Gastrocnemius medialis (tissue), 4 donors: Measurements from ENCODE around the gene KCNC2. TPM values are rescaled to one million over a fixed set of nuclear protein-coding genes. Genes with fewer than 3 reads are reported as not detected.

Experiments
- ATAC-seq, 2 donors: fragments of 150-250 bp; one replicate each; pipeline ENCODE4 v1.9.1; 2016
- DNase-seq, 2 donors: peaks; one replicate each; pipeline ENCODE4 v3.0.0-alpha.2; 2019
- H3K27ac ChIP-seq, 4 donors: fragments of 200-600 bp; sonication (generic); 1 replicate in 1 of 4; 2 replicates in 3 of 4; pipeline ENCODE4 v1.5.1; 2016 to 2018; ENCODE audit warnings: mild to moderate bottlenecking in 2 of 4, moderate library complexity in 1 of 4
- H3K27me3 ChIP-seq, 3 donors: fragments of 200-600 bp; sonication (generic) in 2 of 3; 1 replicate in 1 of 3; 2 replicates in 2 of 3; pipeline versions ENCODE4 v1.5.1 to v1.6.0; 2016 to 2019; ENCODE audit warnings: mild to moderate bottlenecking in 1 of 3, moderate library complexity in 1 of 3
- H3K36me3 ChIP-seq, 2 donors: fragments of 200-600 bp; sonication (generic) in 1 of 2; one replicate each; pipeline ENCODE4 v1.5.1; 2017 to 2018
- H3K4me1 ChIP-seq, 2 donors: fragments of 200-600 bp; sonication (generic) in 1 of 2; one replicate each; pipeline ENCODE4 v1.5.1; 2016 to 2017; ENCODE audit warnings: mild to moderate bottlenecking in 2 of 2
- H3K4me3 ChIP-seq, 4 donors: fragments of 200-600 bp; sonication (generic) in 3 of 4; 1 replicate in 1 of 4; 2 replicates in 3 of 4; pipeline ENCODE4 v1.5.1; 2016 to 2019; ENCODE audit warnings: mild to moderate bottlenecking in 2 of 4
- H3K9me3 ChIP-seq, 3 donors: fragments of 200-600 bp; sonication (generic) in 2 of 3; 1 replicate in 1 of 3; 2 replicates in 2 of 3; pipeline ENCODE4 v1.5.1; 2016 to 2019
- CTCF ChIP-seq, 5 experiments: fragments of 450-650 bp in 3 of 5; fragments of 200-600 bp in 2 of 5; sonication (generic) in 2 of 5; IDR thresholded peaks in 4 of 5; conservative IDR thresholded peaks in 1 of 5; 1 replicate in 4 of 5; 2 replicates in 1 of 5; pipeline ENCODE4 v1.5.1; 2016 to 2019; ENCODE audit warnings: antibody characterized with exemption in 5 of 5, mild to moderate bottlenecking in 3 of 5, moderate library complexity in 3 of 5
- POLR2A ChIP-seq, 2 donors: fragments of 450-650 bp; IDR thresholded peaks; one replicate each; pipeline ENCODE4 v1.6.1; 2017; ENCODE audit warnings: antibody characterized with exemption in 2 of 2, mild to moderate bottlenecking in 2 of 2, moderate library complexity in 2 of 2
- in situ Hi-C, 4 donors: fragments of 200-750 bp; cut with MboI; loops; one replicate each; pipeline versions ENCODE4 v1.15.0 to v1.8.0; 2017; ENCODE audit warnings: low sequenced_read_pairs in 4 of 4
- intact Hi-C: fragments of 100-400 bp; cut with DNase I; formaldehyde crosslinking; loops from one replicate; pipeline ENCODE4 v1.15.1; 2023; ENCODE audit warnings: low total_unique reads
- total RNA-seq, 4 donors: library from RNA; depleted of rRNA; stranded (reverse); fragments of >200 nt; gene quantifications; one replicate each; pipeline versions ENCODE4 v1.1.0 to v1.2.3, GENCODE V29; 2016

Gene KCNC2
- total RNA-seq, 4 donors from 2014 or later: not detected

DNA sequence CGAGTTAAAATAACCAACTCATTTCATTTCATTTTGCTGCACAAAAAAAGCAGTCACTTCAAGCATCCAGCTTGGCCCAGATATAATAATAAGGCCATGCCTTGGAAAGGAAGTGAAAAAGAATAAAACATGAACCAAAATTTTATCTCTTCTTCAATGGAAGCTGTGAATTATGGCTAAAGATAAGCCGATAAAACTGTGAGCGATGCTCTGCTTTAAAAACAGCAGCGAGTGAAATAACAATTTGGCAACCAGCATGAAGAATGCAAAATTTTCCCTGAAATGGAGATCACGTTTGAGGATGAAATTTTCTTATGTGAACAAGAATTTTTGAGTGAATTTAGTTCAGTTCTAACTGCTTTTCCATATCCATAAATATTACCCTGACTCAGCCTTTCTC, 70.4 kb downstream of the KCNC2 start:
- H3K36me3 ChIP-seq: no peaks in the 10 kb centered on the region

DNA sequence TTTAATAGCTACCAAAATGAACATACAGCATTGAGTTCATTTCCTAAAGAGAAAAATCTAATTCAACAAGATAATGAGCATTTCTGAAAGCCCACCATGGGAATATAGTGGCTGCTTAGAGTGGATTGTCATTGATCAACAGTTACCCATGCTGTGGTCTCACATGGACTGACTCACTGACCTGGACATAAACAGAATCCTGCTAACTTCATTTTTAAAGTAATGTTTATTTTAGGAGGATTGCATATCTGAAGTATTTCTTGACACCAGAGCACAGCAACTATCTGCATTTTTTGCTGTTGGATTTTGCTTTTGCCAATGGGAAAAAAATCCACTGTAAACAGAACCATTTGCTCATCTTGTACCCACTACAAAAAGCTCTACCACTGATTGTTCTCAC, 71.7 kb downstream of the KCNC2 start:
- no peaks in the 10 kb centered on the region for H3K9me3 ChIP-seq
- H3K4me3 ChIP-seq: no peak overlapping the region
- no peak for TF ChIP-seq CTCF (IDR thresholded peaks at IDR 0.05 in 4 of 5, conservative IDR thresholded peaks at IDR 0.05 in 1 of 5)
- no peak for TF ChIP-seq POLR2A (IDR thresholded peaks at IDR 0.05)
- ATAC-seq (no peak), DNase-seq (no peak)
- intact Hi-C loops: no loop called here
- H3K27me3 ChIP-seq: no peaks in the 10 kb centered on the region
- in situ Hi-C loops: no loop called here
- no peaks in the 10 kb centered on the region for H3K36me3 ChIP-seq
- no peak overlapping the region for H3K27ac ChIP-seq
- no peaks in the 10 kb centered on the region for H3K4me1 ChIP-seq

More for the DNA sequence above, 70.4 kb downstream of the KCNC2 start:
- intact Hi-C loops: no loop called here
- Histone ChIP-seq H3K4me3 (no peak overlapping the region), H3K27ac (no peak overlapping the region), H3K27me3 (no peaks in the 10 kb centered on the region), H3K4me1 (no peaks in the 10 kb centered on the region), H3K9me3 (no peaks in the 10 kb centered on the region)
- in situ Hi-C loops: no loop called here
- DNase-seq: no peak
- TF ChIP-seq POLR2A (IDR thresholded peaks at IDR 0.05) (no peak), CTCF (IDR thresholded peaks at IDR 0.05 in 4 of 5, conservative IDR thresholded peaks at IDR 0.05 in 1 of 5) (no peak)
- no peak for ATAC-seq

DNA sequence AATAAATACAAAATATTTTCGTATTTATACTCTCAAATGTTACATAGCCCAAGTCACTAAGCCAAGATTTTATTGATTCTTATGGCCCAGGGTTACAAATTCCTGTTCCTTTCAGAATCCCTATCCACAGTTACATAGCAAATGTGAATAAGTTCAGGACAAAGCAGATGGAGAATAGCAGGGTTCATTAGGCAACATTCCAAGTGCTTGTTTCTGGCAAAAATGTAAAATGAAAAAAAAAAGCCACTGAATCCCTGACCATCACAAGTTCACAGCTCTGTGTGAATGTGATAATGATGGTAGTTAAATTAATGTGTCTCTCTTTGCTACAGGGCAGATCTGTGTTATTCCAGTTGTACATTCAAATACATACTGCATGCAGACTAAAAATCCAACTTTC, 74.6 kb downstream of the KCNC2 start:
- intact Hi-C loops (no loop called here), in situ Hi-C loops (no loop called here)
- no peaks in the 10 kb centered on the region for H3K27me3 ChIP-seq
- H3K4me1 ChIP-seq: no peaks in the 10 kb centered on the region
- ATAC-seq: no peak
- no peaks in the 10 kb centered on the region for H3K36me3 ChIP-seq
- H3K27ac ChIP-seq: no peak overlapping the region
- H3K4me3 ChIP-seq: no peak overlapping the region
- H3K9me3 ChIP-seq: no peaks in the 10 kb centered on the region
- DNase-seq: no peak
- TF ChIP-seq POLR2A (IDR thresholded peaks at IDR 0.05) (no peak), CTCF (IDR thresholded peaks at IDR 0.05 in 4 of 5, conservative IDR thresholded peaks at IDR 0.05 in 1 of 5) (no peak)

- no peak overlapping the region for H3K4me3 ChIP-seq
- no peak for TF ChIP-seq CTCF (IDR thresholded peaks at IDR 0.05 in 4 of 5, conservative IDR thresholded peaks at IDR 0.05 in 1 of 5)
- TF ChIP-seq POLR2A (IDR thresholded peaks at IDR 0.05): no peak
- no peak overlapping the region for H3K27ac ChIP-seq
- no peaks in the 10 kb centered on the region for H3K9me3 ChIP-seq
- no peak for DNase-seq
- no peaks in the 10 kb centered on the region for H3K27me3 ChIP-seq
- ATAC-seq: no peak
- in situ Hi-C loops (no loop called here), intact Hi-C loops (no loop called here)
- no peaks in the 10 kb centered on the region for H3K36me3 ChIP-seq
- no peaks in the 10 kb centered on the region for H3K4me1 ChIP-seq
Measured at GRCh38 chr12:75130811-75131210, 78.8 kb downstream of the KCNC2 start.

- intact Hi-C loops: no loop called here
Measured at GRCh38 chr12:75129275-75129674, 80.4 kb downstream of the KCNC2 start.

More at GRCh38 chr12:75129275-75129674, 80.4 kb downstream of the KCNC2 start:
- DNase-seq (no peak), ATAC-seq (no peak)
- H3K36me3 ChIP-seq: no peaks in the 10 kb centered on the region
- H3K4me3 ChIP-seq: no peak overlapping the region
- H3K9me3 ChIP-seq: no peaks in the 10 kb centered on the region
- no peak for TF ChIP-seq CTCF (IDR thresholded peaks at IDR 0.05 in 4 of 5, conservative IDR thresholded peaks at IDR 0.05 in 1 of 5)
- TF ChIP-seq POLR2A (IDR thresholded peaks at IDR 0.05): no peak
- no peaks in the 10 kb centered on the region for H3K4me1 ChIP-seq
- no peak overlapping the region for H3K27ac ChIP-seq
- in situ Hi-C loops: no loop called here
- H3K27me3 ChIP-seq: no peaks in the 10 kb centered on the region
